Central memory CD4-positive, alpha-beta T cell (primary cell): Measurements from ENCODE around the gene RBM3.

Experiments used
- DNase-seq: peaks from one replicate; pipeline ENCODE4 v3.0.0; 2022

Gene RBM3

DNA sequence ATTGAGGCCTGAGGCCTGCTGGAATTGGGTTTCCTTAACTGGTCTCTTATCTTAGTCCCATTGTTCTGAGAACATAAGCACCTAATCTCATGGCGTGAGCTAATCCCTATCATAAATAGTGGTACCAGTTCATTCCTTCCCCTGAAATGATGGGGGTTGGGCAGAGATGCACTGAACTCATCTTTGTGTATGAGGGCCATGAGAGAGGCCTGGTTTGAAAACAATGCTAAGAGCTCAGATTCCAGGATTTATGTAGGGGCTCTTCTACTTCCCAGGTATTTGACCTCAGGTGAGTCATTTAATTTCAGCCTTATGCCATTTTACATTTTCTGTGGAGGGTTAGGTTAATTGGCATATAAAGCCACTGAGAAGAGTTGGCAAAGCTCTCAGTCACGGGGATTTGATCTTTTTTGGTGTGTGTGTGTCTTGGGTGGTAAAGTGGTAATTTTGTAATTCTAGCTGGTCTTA is 4.4 kb downstream of the RBM3 start:
- DNase-seq, result no peak

- no peak for DNase-seq
Measured at GRCh38 chrX:48579259-48579658, 5.0 kb downstream of the RBM3 start.

DNA sequence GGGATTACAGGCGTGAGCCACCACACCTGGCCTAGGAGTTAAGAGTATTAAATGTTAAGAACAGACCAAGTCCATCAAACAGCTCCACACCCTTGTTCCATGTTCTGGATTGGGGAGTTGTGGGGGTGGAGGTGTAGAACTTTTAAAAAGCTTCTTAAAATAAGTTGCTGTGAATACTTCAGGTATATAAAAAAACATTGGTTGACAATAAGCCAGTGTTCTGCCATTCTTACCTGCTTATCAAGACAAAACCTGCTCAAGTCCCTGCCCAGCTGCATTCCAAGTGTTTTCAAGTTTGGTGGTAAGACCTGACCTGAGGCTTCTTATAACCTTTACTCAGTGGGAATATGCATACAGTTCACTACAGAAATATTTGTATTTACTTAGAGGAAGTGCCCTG is 6.4 kb downstream of the RBM3 start:
- no peak for DNase-seq

- DNase-seq, result no peak
Measured at GRCh38 chrX:48584698-48585097, 10.4 kb downstream of the RBM3 start.

DNA sequence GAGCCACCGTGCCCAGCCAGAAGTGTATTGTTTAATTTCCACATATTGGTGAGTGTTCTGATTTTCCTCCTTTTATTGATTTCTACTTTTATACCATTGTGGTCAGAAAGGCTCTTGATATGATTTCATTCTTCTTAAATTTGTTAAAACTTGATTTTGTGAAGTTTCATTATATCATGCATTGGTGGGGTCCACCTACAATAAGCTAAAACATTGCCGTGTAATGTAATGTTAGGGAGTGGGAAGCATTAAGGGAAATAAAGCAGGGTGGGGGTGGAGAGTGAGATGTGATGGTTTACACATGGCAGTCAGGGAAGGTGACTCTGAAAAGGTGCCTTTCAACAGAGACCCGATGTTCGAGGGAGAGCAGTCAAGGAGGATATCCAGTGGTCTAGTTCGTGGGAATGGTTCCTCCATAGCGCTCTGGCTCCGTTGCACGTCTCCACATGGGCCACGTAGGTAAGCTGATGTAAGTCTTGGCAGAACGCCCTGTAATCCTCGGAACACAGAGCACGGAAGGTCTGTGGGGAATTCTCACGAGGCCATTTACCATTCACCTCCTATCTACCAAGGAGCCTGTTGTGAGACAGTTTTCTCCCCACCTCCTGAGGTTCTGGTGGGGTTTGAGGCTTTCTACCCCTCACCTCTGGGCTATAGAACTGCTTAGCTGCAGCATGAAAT is 15.3 kb downstream of the RBM3 start:
- DNase-seq, result no peak

GRCh38 chrX:48590203-48591103 is 16.2 kb downstream of the RBM3 start:
- DNase-seq, result no peak

- DNase-seq, result no peak
Measured at GRCh38 chrX:48591255-48591791, 17.0 kb downstream of the RBM3 start.

GRCh38 chrX:48592971-48593370 is 18.7 kb downstream of the RBM3 start:
- DNase-seq, result no peak

GRCh38 chrX:48595929-48596328 is 21.6 kb downstream of the RBM3 start:
- DNase-seq, result no peak

GRCh38 chrX:48597353-48598264 is 23.3 kb downstream of the RBM3 start, which contains the start of gene WDR13:
TSS of gene WDR13 (plus strand) at chrX:48597492. CDS start at chrX:48597997, 505 bp downstream.
- DNase-seq, result peak; percentile 91

DNA sequence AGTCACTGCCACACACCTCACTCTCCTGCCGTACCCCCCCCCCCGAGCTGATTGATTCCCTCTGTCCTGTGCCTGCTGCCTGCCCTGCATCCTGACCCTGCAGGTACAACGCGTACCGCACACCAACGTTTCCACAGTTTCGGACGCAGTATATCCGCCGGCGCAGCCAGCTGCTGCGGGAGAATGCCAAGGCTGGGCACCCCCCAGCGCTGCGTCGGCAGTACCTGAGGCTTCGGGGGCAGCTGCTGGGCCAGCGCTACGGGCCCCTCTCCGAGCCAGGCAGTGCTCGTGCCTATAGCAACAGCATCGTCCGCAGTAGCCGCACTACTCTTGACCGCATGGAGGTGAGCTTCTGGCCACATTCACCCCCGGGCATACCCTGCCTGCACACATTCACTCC is 24.3 kb downstream of the RBM3 start:
- DNase-seq, result no peak

GRCh38 chrX:48599341-48599740 is 25.1 kb downstream of the RBM3 start:
- no peak for DNase-seq

GRCh38 chrX:48600226-48600625 is 25.9 kb downstream of the RBM3 start:
- no peak for DNase-seq

GRCh38 chrX:48601741-48602394 is 27.6 kb downstream of the RBM3 start:
- DNase-seq, result no peak

DNA sequence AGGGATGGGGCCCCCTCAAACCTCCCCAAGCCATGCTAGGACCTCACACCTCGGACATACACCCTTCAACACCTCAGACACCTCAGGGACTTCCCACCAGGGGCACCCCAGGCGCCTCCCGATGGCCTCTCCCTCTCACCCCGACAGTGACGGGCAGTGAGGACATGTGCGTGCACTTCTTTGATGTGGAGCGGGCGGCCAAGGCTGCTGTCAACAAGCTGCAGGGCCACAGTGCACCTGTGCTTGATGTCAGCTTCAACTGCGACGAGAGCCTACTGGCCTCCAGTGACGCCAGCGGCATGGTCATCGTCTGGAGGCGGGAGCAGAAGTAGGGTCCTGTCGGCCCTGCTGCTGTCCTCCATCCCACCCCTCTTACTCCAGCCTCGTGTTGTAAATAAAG is 30.4 kb downstream of the RBM3 start:
- DNase-seq, result no peak

DNA sequence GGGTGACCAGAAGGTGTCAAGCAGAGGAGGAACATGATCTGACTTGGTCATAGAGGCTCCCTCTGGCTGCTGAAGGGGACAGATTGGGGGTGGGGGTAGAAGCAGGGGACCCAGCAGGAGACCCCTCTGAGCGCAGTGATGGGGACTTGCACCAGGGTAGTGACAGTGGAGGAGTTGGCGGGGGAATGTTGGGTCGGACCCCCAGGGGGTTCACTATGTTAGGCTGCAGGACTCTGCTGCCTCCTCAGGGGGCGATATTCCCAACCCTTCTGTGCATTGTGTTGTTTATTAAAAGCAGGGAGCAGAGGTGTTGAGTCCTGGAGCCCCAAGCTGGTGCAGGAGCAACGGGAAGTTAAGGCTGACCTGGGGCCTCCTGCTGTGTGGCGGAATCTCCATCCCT is 31.8 kb downstream of the RBM3 start:
- no peak for DNase-seq

GRCh38 chrX:48611703-48612102 is 37.4 kb downstream of the RBM3 start:
- no peak for DNase-seq

DNA sequence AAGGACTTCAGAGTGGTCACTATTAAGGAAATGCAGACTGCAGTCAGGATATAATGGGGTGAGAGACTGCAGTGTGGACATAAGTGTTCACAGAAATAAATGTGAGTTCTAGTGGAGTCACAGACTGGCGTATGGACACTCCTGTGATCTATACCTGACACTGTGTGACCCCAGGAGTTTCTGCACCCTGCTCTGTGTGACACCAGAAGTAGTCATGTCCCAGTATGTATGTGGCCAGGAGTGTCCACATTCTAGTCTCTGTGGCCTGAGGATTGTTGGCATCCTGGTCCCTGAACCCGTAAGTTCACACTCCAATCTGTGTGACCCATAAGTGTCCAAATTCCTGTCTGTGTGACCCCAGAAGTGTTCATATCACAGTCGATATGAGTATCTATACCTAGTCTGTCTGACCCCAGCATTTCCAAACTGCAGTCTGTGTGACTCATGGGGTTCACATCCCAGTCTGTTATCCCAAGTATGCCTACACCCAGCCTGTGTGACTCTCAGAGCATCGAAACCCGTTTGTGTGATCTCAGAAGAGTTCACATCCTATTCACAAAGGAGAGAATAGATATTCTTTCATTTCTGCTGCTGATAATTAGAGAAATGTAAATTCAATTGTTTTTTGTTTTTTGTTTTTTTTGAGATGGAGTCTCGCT is 39.3 kb downstream of the RBM3 start:
- DNase-seq, result no peak

DNA sequence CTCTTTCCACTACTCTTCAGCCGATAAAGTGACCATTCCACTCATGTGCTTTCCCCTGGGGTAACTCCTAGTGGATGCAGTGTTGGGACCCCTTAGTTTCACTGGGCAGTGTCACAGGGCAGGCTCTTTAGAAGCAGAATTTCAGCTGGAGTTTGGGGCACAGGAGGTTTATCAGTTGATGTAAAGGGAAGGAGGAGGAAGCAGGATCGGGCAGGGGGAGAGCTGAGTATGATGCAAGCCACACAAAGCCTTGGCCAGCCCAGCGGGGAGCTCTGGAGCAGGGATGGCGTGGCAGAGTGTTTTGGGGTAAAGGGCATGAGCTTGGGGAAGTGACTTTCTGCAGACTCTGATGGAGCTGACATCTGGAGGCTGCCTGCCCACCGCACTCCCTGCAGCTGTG is 42.3 kb downstream of the RBM3 start:
- no peak for DNase-seq

DNA sequence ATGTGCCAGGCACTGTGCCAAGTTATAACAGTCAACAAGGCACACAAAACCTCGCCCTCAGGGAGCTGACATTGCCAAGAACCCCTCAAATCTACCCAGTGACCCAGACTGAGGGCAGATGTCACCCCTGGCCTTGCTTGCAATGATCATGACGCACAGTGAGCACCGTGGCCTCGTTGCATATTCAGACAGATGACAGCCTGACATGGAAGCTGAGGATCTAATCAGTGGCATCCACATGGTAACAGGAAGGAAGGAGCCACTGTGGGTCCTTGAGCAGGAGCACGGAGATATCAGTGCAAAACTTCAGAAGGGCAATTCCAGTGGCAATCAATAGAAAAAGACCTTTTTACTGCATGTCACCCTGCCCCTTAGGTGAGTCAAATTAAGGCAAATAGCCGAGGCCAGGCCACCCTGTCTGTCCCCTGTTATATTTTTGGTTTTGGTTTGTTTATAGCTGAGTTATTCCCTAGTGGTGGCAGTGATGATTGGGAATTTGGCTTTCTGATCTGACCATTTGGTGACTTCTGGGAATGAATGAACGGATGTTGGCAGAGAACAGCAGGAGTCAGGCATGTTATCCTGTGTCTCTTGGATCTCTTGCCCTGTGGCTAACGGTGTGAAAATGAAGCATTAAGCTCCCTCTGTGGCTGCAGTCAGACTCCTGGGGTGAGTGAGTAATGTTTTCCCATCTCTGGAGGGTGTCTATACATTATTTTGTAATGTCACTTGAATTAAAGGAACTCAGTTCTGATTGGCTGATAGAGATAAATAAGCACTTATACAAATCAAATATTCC is 43.5 kb downstream of the RBM3 start:
- DNase-seq, result no peak
